Duodenal mucosa (tissue), 2 donors: Measurements from ENCODE around the gene BICD2.

Source experiments
- H3K27ac ChIP-seq: one replicate; pipeline ENCODE4 v1.7.0; 2013; ENCODE audit warnings: low read depth, low read length
- H3K27me3 ChIP-seq, 2 donors: one replicate each; pipeline ENCODE4 v1.7.0; 2013; ENCODE audit warnings: low read length in 2 of 2, control low read depth in 1 of 2; ENCODE audit not compliant: insufficient read depth in 2 of 2, control insufficient read depth in 1 of 2
- H3K36me3 ChIP-seq, 2 donors: one replicate each; pipeline ENCODE4 v1.7.0; 2013; ENCODE audit warnings: low read length in 2 of 2, control low read depth in 1 of 2; ENCODE audit not compliant: insufficient read depth in 2 of 2, control insufficient read depth in 1 of 2
- H3K4me1 ChIP-seq, 2 donors: one replicate each; pipeline ENCODE4 v1.7.0; 2013; ENCODE audit warnings: low read length in 2 of 2, control low read depth in 1 of 2; ENCODE audit not compliant: insufficient read depth in 2 of 2, control insufficient read depth in 1 of 2
- H3K4me3 ChIP-seq, 2 donors: one replicate each; pipeline ENCODE4 v1.7.0; 2013; ENCODE audit warnings: low read length in 2 of 2, low read depth in 1 of 2
- H3K9ac ChIP-seq, 2 donors: one replicate each; pipeline ENCODE4 v1.7.0; 2013; ENCODE audit warnings: low read length in 2 of 2, low read depth in 1 of 2
- H3K9me3 ChIP-seq, 2 donors: one replicate each; pipeline ENCODE4 v1.7.0; 2013; ENCODE audit warnings: low read length in 2 of 2, control low read depth in 1 of 2; ENCODE audit not compliant: control insufficient read depth in 1 of 2

BICD2 gene

GRCh38 chr9:92749071-92749933 is 15.3 kb downstream of the BICD2 start:
- H3K27ac ChIP-seq = no peak overlapping the region

GRCh38 chr9:92748233-92748497 is 16.5 kb downstream of the BICD2 start:
- Histone ChIP-seq H3K9ac (no peak overlapping the region), H3K27me3 (no peaks in the 10 kb centered on the region), H3K4me1 (peaks cover 8 to 21% of the 10 kb centered on the region in 2 donors), H3K36me3 (no peaks in the 10 kb centered on the region), H3K9me3 (no peaks in the 10 kb centered on the region), H3K27ac (no peak overlapping the region), H3K4me3 (no peak overlapping the region)

More at GRCh38 chr9:92749071-92749933, 15.3 kb downstream of the BICD2 start:
- Histone ChIP-seq H3K27me3 (no peaks in the 10 kb centered on the region), H3K4me3 (no peak overlapping the region), H3K9me3 (no peaks in the 10 kb centered on the region), H3K36me3 (no peaks in the 10 kb centered on the region), H3K9ac (no peak overlapping the region), H3K4me1 (peaks cover 8 to 19% of the 10 kb centered on the region in 2 donors)

GRCh38 chr9:92747459-92748232 is 17.0 kb downstream of the BICD2 start:
- Histone ChIP-seq H3K9ac (no peak overlapping the region), H3K4me3 (no peak overlapping the region), H3K36me3 (no peaks in the 10 kb centered on the region), H3K9me3 (no peaks in the 10 kb centered on the region), H3K27ac (no peak overlapping the region), H3K4me1 (peaks cover 8 to 21% of the 10 kb centered on the region in 2 donors), H3K27me3 (no peaks in the 10 kb centered on the region)

GRCh38 chr9:92746567-92747458 is 17.8 kb downstream of the BICD2 start:
- no peak overlapping the region for H3K27ac ChIP-seq
- H3K27me3 ChIP-seq = no peaks in the 10 kb centered on the region
- H3K9me3 ChIP-seq = no peaks in the 10 kb centered on the region
- H3K4me3 ChIP-seq = no peak overlapping the region
- peaks cover 8 to 21% of the 10 kb centered on the region in 2 donors for H3K4me1 ChIP-seq
- no peaks in the 10 kb centered on the region for H3K36me3 ChIP-seq
- H3K9ac ChIP-seq = no peak overlapping the region

- no peak overlapping the region for H3K4me3 ChIP-seq
- peaks cover 13 to 23% of the 10 kb centered on the region in 2 donors for H3K4me1 ChIP-seq
- no peak overlapping the region for H3K9ac ChIP-seq
- no peaks in the 10 kb centered on the region for H3K9me3 ChIP-seq
- H3K27me3 ChIP-seq = no peaks in the 10 kb centered on the region
- no peaks in the 10 kb centered on the region for H3K36me3 ChIP-seq
- no peak overlapping the region for H3K27ac ChIP-seq
These were observed 18.8 kb downstream of the BICD2 start for GRCh38 chr9:92745881-92746280.

GRCh38 chr9:92745331-92745730 is 19.3 kb downstream of the BICD2 start:
- Histone ChIP-seq H3K4me1 (peaks cover 17 to 26% of the 10 kb centered on the region in 2 donors), H3K27me3 (no peaks in the 10 kb centered on the region), H3K9ac (no peak overlapping the region), H3K9me3 (no peaks in the 10 kb centered on the region), H3K27ac (no peak overlapping the region), H3K4me3 (no peak overlapping the region), H3K36me3 (no peaks in the 10 kb centered on the region)

- Histone ChIP-seq H3K9ac (peak overlapping the region in 1 of 2 donors; percentile 8), H3K27ac (peak overlapping the region; percentile 15), H3K27me3 (peaks cover 0 to 8% of the 10 kb centered on the region in 2 donors), H3K9me3 (no peaks in the 10 kb centered on the region), H3K4me1 (peaks cover 38 to 41% of the 10 kb centered on the region in 2 donors), H3K4me3 (peak overlapping the region in 1 of 2 donors; percentile 31), H3K36me3 (no peaks in the 10 kb centered on the region)
These were observed 23.7 kb downstream of the BICD2 start for GRCh38 chr9:92740969-92741368.

- no peaks in the 10 kb centered on the region for H3K36me3 ChIP-seq
- H3K9ac ChIP-seq = peak overlapping the region in 1 of 2 donors; percentile 8
- H3K4me3 ChIP-seq = peak overlapping the region in 1 of 2 donors; percentile 31
- H3K27ac ChIP-seq = peak overlapping the region; percentile 15
- H3K27me3 ChIP-seq = peaks cover 0 to 8% of the 10 kb centered on the region in 2 donors
- peaks cover 43 to 45% of the 10 kb centered on the region in 2 donors for H3K4me1 ChIP-seq
- H3K9me3 ChIP-seq = no peaks in the 10 kb centered on the region
These were observed 24.1 kb downstream of the BICD2 start for GRCh38 chr9:92740446-92740961.

GRCh38 chr9:92740009-92740408 is 24.6 kb downstream of the BICD2 start:
- Histone ChIP-seq H3K9me3 (no peaks in the 10 kb centered on the region), H3K4me3 (no peak overlapping the region)

More at GRCh38 chr9:92740009-92740408, 24.6 kb downstream of the BICD2 start:
- Histone ChIP-seq H3K27ac (no peak overlapping the region), H3K9ac (no peak overlapping the region), H3K36me3 (no peaks in the 10 kb centered on the region), H3K4me1 (peaks cover 44 to 47% of the 10 kb centered on the region in 2 donors), H3K27me3 (peaks cover 0 to 8% of the 10 kb centered on the region in 2 donors)
